Measurements from ENCODE around the gene TRPM2. TPM values are rescaled to one million over a fixed set of nuclear protein-coding genes. Genes with fewer than 3 reads are reported as not detected.

TRPM2 gene
- total and polyA plus RNA-seq, 2 of the 8 experiments (the other 6 are each of a cell fraction or from before 2014, with no cell fraction given), result 0.27 to 0.28 TPM

DNA sequence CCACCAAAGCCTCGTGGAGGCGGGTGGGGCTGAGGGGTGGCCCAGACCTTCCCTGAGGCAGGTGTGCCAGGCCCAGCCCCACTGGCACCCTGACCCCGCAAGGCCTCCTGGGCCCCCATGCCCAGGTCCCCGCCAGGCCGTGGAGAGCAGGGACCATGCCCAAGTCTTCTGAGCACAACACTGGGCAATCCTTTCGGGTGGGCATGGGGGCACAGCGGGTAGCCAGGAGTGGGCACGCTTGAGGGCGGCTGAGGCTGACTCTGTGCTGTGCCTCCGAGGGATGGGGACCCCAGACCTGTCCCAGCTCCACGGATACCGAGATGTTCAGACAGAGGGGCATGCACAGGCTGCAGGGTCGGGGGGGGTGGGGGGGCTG lies 27.2 kb upstream of the TRPM2 start (continued):
- no peak for TF ChIP-seq CHD7 (IDR thresholded peaks at IDR 0.05; ENCODE audit: insufficient replicate concordance, low read length)
- no peak for TF ChIP-seq TAF1 (IDR thresholded peaks at IDR 0.05; ENCODE audit: low read depth, low read length)
- TF ChIP-seq TBP (IDR thresholded peaks at IDR 0.05; ENCODE audit: low read depth, low read length), result no peak
- TF ChIP-seq SIN3A (conservative IDR thresholded peaks at IDR 0.05 in 1 of 2, IDR thresholded peaks at IDR 0.05 in 1 of 2; ENCODE audit: low read depth in 1 of 2, low read length in 2 of 2), result no peak
- no peak for TF ChIP-seq SAP30 (IDR thresholded peaks at IDR 0.05; ENCODE audit: insufficient read depth, insufficient replicate concordance, low read length)
- TF ChIP-seq BCL11A (IDR thresholded peaks at IDR 0.05; ENCODE audit: low read depth in 2 of 2, low read length in 2 of 2), result no peak
- no peak for TF ChIP-seq CBX8 (IDR thresholded peaks at IDR 0.05; ENCODE audit: borderline replicate concordance, low read depth, low read length)

Data from H1 (cell line).